GM15510 (cell line): ENCODE measurements around the gene PURA.

Experiments
- POLR2A ChIP-seq: IDR thresholded peaks from 3 replicates; pipeline ENCODE4 v1.6.1; 2011; ENCODE audit warnings: borderline replicate concordance; ENCODE audit not compliant: insufficient read length; ENCODE audit errors: extremely low read depth

The PURA gene

DNA sequence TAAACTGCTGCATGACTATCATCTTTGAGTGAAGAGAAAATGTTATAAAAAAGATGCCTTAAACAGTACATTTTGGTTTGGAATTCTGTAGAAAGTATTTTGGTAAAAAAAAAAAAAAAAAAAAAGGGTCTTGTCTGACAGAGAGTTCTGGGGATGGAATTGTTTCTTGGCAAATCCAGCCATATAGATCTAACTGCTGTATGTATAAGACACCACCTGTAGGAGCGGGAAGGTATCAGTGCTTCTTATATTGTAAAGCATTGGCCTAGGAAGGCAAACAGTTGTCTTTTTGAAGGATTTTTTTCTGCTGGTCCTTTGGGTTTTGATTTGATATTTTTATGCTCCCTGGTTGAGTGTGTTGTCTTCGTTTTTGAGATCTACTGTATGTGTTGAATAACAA lies 2.8 kb downstream of the PURA start:
- TF ChIP-seq POLR2A, result no peak

DNA sequence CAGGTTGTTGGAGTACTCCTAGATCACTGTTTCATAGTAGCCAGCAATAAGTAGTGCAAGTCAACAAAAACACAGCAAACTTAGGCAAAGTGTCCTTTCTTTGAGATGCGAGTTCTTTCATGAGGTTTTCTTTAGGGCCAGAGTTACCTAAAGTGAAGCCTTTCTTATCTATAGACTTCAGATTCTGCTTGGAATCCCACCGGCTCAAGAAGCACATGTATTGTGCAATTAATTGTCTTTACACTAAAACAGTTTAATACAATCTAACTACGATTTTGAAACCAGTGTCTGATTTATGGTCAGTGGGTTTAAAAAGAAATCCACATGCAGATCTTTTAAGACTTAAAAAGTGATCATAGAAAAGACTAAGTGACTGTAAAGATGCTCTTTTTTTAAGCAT lies 3.6 kb downstream of the PURA start:
- no peak for TF ChIP-seq POLR2A

DNA sequence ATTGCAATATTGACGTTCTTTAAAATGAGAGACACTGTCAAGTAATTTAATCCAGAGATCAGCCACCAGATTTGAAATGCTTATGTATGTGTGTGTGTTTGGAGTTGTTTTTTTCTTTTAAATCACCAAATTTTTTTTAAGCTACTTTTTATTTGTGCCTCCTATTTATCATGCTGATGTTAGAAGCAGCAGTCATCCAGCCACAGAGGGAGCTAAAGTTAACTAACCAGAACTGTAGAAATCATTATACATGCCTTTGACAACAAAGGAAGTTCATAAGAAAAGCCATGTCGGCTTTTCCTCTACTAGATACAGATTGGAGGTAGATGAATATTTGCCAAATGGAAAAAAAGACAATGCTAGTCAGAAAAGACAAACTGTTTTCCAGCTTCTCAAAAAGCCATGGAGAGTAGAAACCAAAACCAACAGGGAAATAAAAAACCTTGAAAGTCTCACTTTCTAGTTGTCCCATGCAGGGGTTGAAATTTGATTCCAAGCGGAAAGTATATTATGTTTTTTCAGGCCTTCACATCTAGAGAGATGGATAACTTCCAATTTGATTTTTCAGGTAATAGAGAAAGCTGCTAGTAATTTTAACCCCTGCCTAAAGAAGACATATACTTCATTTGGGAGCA lies 4.5 kb downstream of the PURA start:
- no peak for TF ChIP-seq POLR2A

DNA sequence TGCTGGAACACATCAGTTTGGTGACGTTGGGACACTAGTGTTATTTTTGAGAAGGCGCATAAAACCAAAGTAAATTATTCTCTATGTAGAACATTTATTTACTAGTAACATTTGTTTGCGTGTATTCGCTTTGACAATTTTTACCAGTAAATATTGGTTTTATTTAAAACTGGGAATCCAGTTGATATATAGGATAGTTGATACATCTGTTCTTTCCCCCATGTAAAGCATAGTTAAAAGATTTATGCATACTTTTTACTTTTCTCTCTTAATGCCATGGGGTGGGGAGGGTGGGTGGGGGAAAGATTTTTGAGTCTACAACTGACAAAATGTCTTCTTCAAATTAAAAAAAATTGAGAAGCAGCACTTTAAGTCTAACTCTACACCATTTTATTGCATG lies 11.7 kb downstream of the PURA start, which contains the start of gene IGIP:
Gene IGIP, plus strand, starts transcription at position 301 of the 400 bp plus-strand sequence. CDS start 2,540 bp downstream, outside the sequence.
- TF ChIP-seq POLR2A, result no peak

DNA sequence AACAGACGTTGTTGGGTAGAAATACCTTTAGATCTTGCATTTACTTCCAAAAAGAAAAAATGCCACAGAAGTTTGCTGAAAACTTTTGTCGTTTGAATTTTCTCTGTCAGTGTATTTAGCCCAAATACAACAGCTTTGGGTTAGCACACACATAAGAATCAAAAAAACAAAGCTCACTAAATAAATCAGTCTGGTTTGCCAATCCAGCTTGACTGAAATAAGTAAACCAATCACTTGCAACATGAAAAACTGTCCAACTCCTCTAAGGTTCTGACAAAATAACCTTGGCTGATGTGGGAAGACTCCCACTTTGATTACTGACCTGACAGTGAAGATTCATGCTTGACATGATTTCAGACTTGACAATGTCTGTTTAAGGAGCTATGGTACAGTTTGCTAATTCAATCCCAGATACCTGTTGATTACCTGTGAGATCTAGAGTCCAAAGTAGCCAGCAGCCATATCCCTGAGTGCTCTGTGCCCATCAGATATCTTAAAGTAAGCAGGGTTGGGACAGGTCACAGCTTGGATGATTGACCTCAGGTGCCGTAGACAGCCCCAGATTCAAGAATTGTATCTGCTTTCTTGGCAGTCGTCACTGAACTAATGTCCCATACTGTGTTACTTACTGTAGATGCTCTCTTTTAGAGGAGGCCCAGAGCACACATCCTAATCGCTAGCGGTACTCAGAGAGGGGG lies 12.6 kb downstream of the PURA start:
- TF ChIP-seq POLR2A, result no peak

DNA sequence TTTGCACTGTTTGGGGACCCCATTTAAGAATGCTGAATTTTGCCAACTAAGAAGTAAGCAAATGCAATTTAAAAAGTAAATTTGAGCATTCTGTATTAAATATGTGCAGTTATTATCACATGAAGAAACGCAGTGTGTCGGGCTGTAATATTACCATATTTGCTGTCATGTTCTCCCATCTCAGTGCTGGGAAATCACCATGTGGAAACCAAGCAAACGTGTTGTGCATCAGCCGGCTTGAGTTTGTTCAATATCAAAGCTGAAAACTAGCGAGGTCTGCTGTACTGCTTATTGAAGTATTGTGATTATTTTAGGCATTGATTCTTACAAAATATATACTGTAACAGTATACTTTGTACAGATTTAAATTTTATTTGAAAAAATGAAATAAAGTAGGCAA lies 14.5 kb downstream of the PURA start:
- no peak for TF ChIP-seq POLR2A

DNA sequence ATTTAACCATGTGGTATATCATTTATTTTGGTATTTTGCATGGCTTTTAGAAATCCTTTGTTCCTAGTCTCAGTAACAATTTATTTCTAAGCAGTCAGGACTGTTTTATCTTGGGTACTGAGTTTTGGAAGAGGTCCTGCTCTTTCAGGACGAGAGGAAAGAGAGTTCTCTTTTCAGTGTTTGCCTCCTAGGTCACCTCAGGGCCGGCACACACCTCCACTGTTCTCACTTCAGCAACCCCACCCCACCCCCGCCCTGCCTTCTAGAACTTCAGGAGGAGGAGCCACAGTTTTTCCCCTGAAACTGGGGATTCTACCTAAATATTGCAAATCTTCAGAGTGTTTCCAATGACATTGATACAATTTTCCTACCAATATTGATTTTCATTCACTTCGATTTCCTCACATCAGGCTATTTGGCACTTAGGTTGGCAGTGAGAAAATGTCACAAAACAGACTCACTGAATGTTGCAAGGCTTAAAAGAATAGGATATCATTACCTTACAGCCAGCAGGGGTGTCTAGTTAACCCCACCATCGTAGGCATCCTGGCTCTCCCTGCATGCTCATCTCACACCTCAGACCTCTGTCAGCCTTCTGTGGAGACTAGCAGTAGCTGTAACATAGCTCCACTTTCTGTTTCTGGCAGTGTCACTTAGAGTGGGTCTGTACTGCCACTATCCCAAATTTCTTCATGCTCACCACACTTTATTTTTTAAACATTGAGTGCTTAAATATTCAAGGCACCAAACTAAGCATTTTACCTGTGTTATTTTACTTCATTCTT lies 17.2 kb downstream of the PURA start:
- TF ChIP-seq POLR2A, result no peak

DNA sequence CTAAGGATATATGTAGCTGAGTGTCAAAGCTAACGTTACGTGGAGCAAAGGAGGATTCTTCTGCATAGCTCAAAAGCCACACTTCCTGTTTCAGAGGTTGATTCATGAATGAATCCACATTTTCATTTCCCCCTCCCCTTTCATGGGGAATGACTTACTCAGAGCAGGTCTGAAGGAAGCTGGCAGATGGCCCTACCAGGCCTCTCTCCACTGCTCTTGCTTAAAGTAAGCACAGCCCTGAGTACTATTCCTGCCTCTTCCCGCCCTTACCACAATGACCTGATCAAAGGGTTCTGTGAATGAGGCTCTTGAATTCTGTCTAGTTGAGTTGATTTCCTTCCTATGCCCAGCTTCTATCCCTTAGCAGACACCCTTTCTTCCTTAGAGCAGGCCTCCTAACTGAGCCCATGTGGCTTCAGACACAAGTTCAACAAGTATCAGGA lies 18.1 kb downstream of the PURA start:
- no peak for TF ChIP-seq POLR2A

DNA sequence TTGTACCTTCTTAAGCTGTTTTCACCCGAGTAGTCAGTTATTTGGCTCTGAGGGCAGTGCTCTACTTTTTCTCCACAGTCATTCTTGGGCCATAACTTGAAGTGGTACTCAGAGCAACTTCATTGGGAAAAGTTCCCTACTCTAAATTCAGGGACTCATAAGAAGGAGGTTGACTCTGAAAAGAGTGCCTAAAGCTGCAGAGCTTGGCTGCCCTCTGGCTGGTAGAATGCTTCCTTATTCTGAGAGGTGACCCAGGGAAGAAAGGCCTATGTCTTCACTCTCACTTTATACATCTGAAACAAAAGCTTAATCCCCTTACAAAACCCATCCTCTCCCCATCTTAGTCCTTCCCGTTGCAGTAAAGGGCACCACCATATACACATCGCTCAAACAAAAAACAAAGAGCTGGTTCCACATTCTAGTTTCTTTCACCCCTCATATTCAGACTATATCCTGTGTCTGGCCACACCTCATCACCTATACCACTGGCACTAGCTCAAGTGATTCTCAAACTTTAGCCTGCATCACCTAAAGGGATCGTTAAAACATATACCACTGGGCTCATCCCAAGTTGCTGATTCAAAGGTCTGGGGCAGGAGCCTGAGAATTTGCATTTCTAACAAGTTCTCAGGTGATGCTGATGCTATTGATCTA lies 19.7 kb downstream of the PURA start:
- TF ChIP-seq POLR2A, result no peak

DNA sequence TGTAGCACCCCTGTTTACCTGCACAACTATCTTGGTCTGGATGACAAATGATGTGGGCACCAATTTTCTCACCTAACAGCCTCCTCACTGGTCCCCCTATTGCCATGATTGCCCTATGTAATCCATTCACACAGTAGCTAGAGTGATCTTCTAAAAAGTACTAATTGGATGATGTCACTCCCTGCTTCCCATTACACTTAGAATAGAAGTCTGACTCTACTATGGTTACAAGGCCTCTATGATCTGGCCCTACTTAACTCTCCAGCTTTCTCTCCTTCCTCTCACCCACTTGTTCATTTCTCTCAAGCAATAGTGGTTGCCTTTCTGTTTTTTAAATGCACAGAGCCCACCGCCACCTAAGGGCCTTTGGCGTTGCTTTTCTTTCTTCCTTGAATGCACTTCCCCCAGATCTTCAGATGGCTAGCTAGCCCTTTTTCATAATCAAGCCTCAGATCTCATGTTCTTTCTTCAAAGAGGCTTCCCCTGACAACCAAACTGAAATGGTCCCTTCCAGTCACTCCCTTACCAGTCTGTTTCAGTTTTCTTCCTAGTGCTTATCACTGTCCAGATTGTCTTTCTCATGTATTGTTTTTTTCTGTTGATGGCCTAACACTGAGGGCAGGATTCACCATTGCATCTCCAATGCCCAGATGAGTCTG lies 20.5 kb downstream of the PURA start:
- no peak for TF ChIP-seq POLR2A

DNA sequence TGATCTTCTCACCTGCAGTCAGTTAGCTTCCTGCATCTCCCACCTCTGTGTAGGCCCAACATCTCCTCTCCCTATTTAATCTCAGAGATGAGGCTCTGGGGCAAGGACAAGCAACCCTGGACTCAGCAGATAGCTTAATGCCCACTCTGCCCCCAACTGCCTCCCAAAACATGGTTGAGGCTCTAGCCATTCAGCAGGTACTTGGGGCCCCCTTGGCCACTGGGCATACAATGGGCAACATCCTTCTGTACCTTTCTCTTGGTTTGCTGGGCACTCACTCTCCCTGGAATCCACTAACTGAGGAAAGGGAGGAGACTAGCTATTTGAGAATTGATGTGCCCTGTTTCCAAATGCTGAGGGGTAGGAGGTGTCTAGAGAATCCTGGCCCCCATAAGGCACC lies 21.2 kb downstream of the PURA start:
- TF ChIP-seq POLR2A, result no peak

DNA sequence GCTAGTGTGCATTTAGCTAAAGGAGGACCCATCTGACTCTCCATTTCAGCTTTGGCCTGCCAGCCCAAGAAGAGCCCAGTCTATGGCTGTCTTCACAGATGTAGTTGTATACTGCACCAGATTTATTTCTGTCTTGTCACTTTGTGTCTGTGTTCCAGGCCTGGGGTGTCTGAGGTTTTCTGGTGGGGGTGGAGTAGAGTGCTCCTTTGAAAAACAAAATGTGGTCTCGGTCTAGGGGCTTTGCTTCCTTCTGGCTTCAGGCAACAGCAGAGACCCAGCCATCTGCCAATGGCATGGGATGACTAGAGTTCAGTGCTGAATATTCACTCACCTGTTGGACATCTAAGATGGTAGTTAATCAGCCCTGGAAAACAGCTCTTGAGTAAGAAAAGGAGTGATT lies 22.7 kb downstream of the PURA start:
- no peak for TF ChIP-seq POLR2A

DNA sequence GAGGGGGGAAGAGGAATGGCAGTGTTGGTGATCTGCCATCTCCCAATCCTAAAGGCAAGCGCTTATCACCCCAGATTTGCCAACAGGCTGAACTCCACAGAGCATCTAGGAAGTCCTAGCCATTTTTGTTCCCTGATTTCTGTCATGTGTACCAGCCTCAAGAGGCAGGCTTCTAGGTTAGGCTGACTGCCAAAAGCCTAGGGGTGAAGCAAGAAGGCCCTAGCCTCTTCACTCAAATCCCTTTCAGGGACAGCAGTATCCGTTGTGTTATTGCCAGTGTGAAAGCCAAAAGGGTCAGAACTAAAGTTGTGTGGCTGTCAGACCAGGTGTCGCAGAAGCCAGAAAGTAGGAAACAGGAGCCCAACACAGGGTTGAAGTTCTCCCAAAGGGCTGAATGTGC lies 26.5 kb downstream of the PURA start:
- TF ChIP-seq POLR2A, result no peak

DNA sequence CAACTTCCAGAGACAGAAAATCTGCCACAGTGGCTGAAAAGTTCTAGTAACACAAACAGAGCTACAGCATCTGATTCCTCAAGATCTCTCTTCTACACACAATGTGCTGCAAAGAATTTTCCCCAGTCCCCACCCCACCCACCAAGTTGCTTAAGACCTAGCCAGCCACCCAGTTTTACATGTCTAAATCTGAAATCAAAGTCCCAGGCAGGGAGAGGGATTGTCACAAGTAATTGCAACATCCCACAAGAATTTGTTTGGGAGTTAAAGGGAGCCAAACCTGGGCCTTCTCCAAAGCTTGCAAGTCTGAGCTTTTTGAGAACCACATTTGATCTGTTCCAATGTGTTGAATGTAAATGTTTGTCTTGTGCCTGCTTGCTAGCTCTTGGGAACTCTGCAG lies 27.3 kb downstream of the PURA start:
- TF ChIP-seq POLR2A, result no peak
